Right lung (tissue), 5 donors: ENCODE measurements around the gene GLT1D1. TPM values are rescaled to one million over a fixed set of nuclear protein-coding genes. Genes with fewer than 3 reads are reported as not detected.

Source experiments
- DNase-seq, 2 donors: peaks; one replicate each; pipeline ENCODE4 v3.0.0-alpha.2; 2013
- polyA plus RNA-seq, 5 donors: library from polyadenylated mRNA; unstranded; fragments of 120-200 nt; gene quantifications; one replicate each; pipeline versions ENCODE4 v1.2.1 to v1.2.3, GENCODE V29; 2013; ENCODE audit warnings: inconsistent platforms in 1 of 5, low replicate concordance in 1 of 5; ENCODE audit not compliant: insufficient read length in 5 of 5, insufficient read depth in 1 of 5

GLT1D1 gene
- polyA plus RNA-seq, 5 donors: 2.3 to 3.2 (median 2.3) TPM

- no peak for DNase-seq
Observed at GRCh38 chr12:128853600-128854197, 421 bp downstream of the GLT1D1 start.

- DNase-seq: no peak
Observed at GRCh38 chr12:128856035-128856790, 2.9 kb downstream of the GLT1D1 start.

GRCh38 chr12:128856791-128857078, 3.5 kb downstream of the GLT1D1 start:
- DNase-seq: no peak

DNA sequence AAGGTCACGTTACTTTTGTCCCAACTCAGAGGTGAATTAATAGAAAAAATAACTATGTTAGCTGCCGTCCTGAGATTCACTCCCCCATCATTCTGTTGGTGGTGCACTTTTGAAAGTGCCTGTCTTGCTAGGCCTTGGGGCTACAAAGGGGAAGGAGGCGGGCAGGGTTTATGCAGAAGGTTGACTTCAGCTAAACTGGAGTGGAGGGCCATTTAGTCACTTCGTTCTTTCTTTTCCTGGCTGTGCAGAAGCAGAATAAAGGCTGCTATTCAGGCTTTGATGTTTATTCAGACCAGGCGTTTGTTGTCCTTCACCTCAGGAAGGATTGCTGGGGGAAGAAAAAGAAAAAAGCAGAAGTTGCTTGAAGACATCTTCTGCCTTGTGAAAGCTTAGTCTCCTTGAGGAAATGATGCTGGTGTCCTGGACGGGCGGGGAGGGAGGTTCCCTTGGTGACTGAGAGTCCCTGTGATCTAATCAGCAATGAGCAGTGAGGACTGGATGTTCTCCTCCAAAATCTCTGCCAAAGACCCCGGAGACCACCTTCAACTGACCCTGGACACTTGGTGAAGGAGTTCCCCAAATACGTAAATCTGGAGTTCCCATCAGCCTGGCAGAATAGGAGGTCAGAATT, 4.0 kb downstream of the GLT1D1 start:
- no peak for DNase-seq

DNA sequence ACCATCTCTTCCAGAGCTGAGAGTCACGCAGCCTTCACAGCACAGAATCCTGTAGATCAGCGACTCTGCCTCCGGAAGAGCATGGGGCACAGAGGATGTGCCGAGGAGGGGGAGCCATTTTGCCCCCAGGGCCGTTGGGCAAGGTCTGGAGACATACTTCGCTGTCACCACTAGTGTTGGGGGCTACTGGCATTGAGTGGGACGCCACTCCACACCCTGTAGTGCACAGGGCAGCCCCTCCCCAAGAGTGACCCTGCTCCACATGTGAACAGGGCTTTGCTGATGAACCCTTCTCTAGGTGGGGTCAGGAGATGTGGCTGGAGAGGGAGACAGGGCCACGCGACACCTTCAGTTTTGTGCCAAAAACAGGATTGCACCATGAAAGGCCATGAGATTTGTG, 6.0 kb downstream of the GLT1D1 start:
- DNase-seq: no peak

DNA sequence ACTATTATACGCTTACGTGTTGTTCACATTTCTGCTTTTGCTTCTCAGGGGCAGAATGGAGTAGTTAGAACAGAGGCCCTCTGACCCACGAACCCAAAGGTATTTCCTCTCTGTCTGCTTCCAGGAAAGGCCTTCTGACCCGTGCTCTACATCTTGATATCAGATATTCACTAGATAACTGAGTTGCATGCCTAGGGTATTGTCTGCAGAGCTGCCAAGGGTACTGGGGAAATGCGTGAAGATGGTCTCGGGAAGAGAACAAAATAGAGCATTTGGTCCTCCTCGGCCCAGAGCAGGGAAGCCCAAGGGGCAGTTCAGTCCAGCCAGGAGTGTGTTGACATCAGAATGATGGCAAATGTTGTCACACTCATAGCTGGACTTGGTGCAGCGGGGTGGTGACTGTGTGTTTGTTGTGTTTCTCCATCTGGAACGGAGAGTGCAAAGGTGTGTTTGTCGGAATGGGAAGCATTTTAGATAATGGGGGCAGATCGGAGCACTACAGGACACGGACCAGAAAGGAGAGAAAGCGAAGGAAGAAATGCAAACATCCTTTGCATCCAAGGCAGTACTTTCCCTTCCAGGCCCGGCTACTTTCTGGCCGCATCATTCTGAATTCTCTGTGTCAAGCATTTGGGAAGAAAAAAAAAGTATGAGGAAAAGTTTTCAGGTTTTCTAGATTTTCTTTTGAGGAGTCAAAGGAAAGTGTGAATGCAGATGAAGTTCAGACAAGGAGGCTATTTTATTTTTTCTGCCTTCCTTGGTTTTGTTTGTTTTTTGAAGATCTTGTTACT, 8.1 kb downstream of the GLT1D1 start:
- no peak for DNase-seq

DNA sequence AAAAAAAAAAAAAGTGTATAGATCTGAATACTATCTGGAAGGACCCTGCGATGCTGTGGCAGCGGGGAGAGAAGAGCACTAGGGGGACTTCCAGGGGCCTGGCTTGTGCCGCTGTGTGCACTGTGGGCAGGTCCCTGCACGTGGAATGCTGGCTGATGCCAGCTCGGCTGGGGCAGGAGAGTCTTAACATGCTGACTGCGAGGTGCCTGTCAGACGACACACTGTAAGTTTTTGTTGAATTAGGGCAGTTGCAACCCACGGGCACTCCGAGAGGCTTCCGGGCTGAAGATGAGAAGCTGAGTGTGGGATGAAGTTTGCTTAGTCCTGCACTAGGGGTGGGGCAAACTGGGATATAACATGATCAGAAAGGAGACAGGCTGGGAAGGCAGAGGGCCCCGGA, 10.7 kb downstream of the GLT1D1 start:
- no peak for DNase-seq

- no peak for DNase-seq
Observed at GRCh38 chr12:128864516-128865186, 11.4 kb downstream of the GLT1D1 start.

- no peak for DNase-seq
Observed at GRCh38 chr12:128867466-128867865, 14.2 kb downstream of the GLT1D1 start.

- no peak for DNase-seq
Observed at GRCh38 chr12:128871516-128871892, 18.2 kb downstream of the GLT1D1 start.

- DNase-seq: no peak
Observed at GRCh38 chr12:128872303-128872702, 19.0 kb downstream of the GLT1D1 start.

DNA sequence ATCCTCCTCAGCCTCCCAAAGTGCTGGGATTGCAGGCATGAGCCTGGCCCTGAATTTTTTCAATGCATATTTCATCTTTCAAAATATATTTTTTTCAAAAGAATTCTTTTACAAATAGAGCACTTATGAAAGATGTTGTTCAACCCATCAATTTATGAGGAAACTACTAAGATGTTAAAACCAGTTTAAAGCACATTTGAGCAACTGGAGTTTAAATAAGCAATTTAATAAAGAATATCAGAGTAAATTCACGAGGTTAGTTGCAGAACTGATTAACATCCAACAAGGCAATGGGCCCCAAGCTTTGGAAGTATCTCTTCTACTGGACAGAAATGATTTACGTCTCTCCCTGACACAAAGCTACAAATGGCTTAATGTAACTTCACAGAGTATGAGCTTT, 23.3 kb downstream of the GLT1D1 start:
- no peak for DNase-seq

DNA sequence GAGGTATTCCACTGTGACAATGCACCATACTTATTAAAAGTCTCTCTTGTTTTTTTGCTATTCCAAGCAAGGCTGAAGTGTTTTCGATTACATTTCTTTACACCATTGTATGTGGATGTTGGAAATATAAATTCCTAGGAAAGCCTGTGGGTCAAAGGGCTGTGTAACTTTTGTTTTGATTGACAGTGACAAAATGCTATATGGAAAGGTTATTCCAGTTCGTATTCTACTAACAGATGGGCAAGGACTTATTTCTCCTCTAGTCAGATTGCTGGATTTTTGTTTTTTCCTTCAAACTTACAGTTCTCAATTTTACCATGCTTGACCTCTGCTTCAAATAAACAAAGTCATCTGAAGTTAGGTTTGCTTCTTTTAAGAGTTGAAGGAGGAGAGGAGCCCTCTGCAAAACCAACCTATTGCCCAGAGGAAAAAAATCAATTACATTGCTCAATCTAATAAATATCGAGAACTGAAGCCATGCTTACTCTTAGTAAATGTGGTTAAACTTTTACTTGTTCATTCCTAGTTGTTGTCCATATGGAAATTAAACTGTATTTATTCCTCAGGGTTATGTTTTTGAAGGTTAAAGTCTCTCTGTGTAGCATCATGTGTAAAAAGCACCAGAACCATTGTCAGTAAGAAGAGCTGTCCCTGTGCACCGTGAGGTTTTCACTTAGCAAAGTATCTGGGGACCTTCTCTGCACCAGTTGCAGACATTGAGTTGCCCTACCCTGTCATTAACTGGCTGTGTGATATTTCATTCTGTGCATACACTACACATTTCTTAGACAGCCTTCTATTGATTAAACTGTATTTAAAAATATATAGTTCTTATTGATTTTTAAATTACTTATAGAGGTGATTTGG, 26.9 kb downstream of the GLT1D1 start:
- no peak for DNase-seq

- no peak for DNase-seq
Observed at GRCh38 chr12:128891856-128892255, 38.6 kb downstream of the GLT1D1 start.

DNA sequence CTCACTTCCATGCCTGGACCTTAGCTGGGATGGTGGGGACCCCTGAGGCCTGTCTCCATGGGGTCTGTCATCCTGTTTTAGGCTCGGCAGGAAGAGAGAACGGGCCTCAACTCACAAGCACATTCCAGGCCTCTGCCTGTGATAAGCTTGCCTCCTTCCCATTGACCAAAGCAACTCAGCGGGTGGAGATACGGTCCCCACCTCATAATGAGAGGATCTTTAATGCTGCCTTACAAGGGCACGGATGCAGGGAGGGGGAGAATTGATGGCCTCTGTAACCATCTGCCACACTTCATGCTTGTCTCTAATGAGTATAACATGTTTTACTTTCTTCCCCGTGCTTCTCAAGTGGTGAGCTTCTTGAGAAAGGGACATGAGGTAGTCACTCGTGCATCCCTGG, 50.0 kb downstream of the GLT1D1 start:
- no peak for DNase-seq

GRCh38 chr12:128905003-128905544, 51.8 kb downstream of the GLT1D1 start:
- DNase-seq: no peak

GRCh38 chr12:128906485-128907137, 53.3 kb downstream of the GLT1D1 start:
- DNase-seq: no peak

DNA sequence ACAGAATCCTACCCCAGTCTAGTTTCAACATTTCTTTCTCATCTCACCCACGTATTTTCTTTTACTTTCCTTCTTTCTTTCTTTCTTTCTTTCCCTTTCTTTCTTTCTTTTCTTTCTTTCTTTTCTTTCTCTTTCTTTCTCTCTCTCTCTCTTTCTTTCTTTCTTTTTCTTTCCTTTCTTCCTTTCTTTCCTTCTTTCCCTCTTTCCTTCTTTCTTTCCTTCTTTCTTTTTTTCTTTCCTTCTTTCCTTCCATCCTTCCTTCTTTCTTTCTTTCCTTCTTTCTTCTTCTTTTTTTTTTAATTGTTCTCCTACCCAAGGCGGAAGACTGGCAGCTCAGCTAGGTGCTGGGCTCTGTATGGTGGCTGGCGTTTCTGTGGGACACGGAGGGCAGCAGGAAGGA, 55.0 kb downstream of the GLT1D1 start:
- DNase-seq: no peak

DNA sequence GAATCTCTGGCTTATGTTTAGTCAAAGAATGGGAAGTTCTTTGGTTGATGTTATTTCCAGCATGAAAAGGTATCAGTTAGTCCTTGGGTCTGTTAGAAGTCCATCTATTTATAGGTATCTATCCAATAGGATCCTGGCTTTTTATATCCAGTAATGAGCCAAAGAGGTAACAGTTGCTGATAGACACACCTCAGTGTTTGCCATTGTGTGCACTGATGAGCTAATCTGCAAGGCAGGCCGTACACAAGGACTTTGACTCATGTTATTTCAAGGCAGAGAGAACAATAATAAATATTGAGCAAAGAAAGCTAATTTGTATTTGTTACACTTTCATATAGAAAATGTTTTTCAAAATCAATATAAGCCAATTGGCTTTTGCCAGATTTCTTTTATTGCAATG, 56.4 kb downstream of the GLT1D1 start:
- no peak for DNase-seq

GRCh38 chr12:128910629-128911028, 57.4 kb downstream of the GLT1D1 start:
- no peak for DNase-seq
